GM21423 (cell line): Measurements from ENCODE around the gene SLX1A.
"Not testable (repeated sequence)": the region's sequence is repeated elsewhere in the genome, so short reads cannot be mapped to it uniquely, and the experiment has no call there.

Experiments used
- ATAC-seq: cut with Tn5 transposase; IDR thresholded peaks from one replicate; pipeline ENCODE4 v1.9.1; 2021; ENCODE audit warnings: mild to moderate bottlenecking, moderate library complexity; ENCODE audit not compliant: unreplicated experiment

The SLX1A gene

GRCh38 chr16:30193615-30194014, at the start of gene SLX1A, which contains the start of gene BOLA2B:
Gene SLX1A, plus strand, starts transcription at chr16:30193875. Its CDS starts 210 bp downstream, at chr16:30194085.
Gene BOLA2B, minus strand, starts transcription at chr16:30193666. Its CDS starts 71 bp downstream, at chr16:30193595.
- ATAC-seq: peak; percentile 84

GRCh38 chr16:30144017-30144416, 49.7 kb upstream of the SLX1A start:
- ATAC-seq: no peak

GRCh38 chr16:30144917-30145316, 48.8 kb upstream of the SLX1A start:
- ATAC-seq: no peak

- ATAC-seq: no peak
Measured at GRCh38 chr16:30145657-30146056, 48.0 kb upstream of the SLX1A start.

GRCh38 chr16:30147843-30148510, 45.7 kb upstream of the SLX1A start:
- no peak for ATAC-seq

GRCh38 chr16:30149250-30149930, 44.3 kb upstream of the SLX1A start:
- no peak for ATAC-seq

- ATAC-seq: no peak
Measured at GRCh38 chr16:30151091-30151490, 42.6 kb upstream of the SLX1A start.

GRCh38 chr16:30152517-30152916, 41.2 kb upstream of the SLX1A start:
- ATAC-seq: no peak

GRCh38 chr16:30155188-30155587, 38.5 kb upstream of the SLX1A start:
- no peak for ATAC-seq

- ATAC-seq: no peak
Measured at GRCh38 chr16:30157214-30157613, 36.5 kb upstream of the SLX1A start.

- ATAC-seq: no peak
Measured at GRCh38 chr16:30163538-30163937, 30.1 kb upstream of the SLX1A start.

- ATAC-seq: peak; percentile 63
Measured at GRCh38 chr16:30166202-30166902, 27.3 kb upstream of the SLX1A start.

GRCh38 chr16:30168746-30169145, 24.9 kb upstream of the SLX1A start:
- ATAC-seq: not testable (repeated sequence)

GRCh38 chr16:30169416-30169815, 24.3 kb upstream of the SLX1A start:
- ATAC-seq: not testable (repeated sequence)

- ATAC-seq: not testable (repeated sequence)
Measured at GRCh38 chr16:30170145-30170544, 23.5 kb upstream of the SLX1A start.

GRCh38 chr16:30173054-30173453, 20.6 kb upstream of the SLX1A start:
- no peak for ATAC-seq

GRCh38 chr16:30176876-30177275, 16.8 kb upstream of the SLX1A start:
- ATAC-seq: not testable (repeated sequence)

GRCh38 chr16:30179195-30179594, 14.5 kb upstream of the SLX1A start:
- ATAC-seq: no peak

- no peak for ATAC-seq
Measured at GRCh38 chr16:30179931-30180330, 13.7 kb upstream of the SLX1A start.

- ATAC-seq: no peak
Measured at GRCh38 chr16:30180741-30181140, 12.9 kb upstream of the SLX1A start.

GRCh38 chr16:30183233-30184095, 10.2 kb upstream of the SLX1A start, which contains the start of gene CORO1A:
Gene CORO1A, plus strand, starts transcription at chr16:30183602. Its CDS starts 1,608 bp downstream, at chr16:30185210.
- ATAC-seq: peak; percentile 45
